ENCODE data around the gene HS3ST6.
A peak's percentile ranks its signal among the peaks of the same experiment; 100 is the strongest.

The HS3ST6 gene

DNA sequence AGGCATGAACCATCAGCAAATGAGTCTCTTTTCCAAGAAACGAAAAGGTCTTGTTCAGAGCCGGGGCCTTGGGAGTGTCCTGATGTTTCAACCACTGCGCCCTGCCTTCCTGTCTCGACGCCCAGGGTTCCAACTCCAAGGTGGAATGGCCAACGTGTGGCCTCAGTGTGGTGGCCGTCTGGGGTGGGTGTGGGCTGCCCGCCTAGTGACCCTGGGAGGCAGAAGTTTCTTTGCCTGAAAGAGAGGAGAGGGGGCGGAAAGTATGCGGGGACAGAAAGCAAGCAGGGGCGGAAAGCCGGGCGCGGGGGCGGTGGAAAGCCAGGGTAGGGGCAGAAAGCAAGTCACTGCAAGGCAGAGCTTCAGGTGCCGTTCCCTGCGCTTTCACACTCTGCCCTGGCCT lies 20.7 kb upstream of the HS3ST6 start:
- in situ Hi-C loops (cut with HindIII; ENCODE audit: low sequenced_read_pairs): no loop called here
- DNase-seq (ENCODE audit: low read depth, low spot score): no peak
- H3K4me3 ChIP-seq (ENCODE audit: low read depth, low read length): no peak overlapping the region
- TF ChIP-seq, protein P1, sequence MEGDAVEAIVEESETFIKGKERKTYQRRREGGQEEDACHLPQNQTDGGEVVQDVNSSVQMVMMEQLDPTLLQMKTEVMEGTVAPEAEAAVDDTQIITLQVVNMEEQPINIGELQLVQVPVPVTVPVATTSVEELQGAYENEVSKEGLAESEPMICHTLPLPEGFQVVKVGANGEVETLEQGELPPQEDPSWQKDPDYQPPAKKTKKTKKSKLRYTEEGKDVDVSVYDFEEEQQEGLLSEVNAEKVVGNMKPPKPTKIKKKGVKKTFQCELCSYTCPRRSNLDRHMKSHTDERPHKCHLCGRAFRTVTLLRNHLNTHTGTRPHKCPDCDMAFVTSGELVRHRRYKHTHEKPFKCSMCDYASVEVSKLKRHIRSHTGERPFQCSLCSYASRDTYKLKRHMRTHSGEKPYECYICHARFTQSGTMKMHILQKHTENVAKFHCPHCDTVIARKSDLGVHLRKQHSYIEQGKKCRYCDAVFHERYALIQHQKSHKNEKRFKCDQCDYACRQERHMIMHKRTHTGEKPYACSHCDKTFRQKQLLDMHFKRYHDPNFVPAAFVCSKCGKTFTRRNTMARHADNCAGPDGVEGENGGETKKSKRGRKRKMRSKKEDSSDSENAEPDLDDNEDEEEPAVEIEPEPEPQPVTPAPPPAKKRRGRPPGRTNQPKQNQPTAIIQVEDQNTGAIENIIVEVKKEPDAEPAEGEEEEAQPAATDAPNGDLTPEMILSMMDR (IDR thresholded peaks at IDR 0.05; ENCODE audit: low read depth, low read length): no peak

DNA sequence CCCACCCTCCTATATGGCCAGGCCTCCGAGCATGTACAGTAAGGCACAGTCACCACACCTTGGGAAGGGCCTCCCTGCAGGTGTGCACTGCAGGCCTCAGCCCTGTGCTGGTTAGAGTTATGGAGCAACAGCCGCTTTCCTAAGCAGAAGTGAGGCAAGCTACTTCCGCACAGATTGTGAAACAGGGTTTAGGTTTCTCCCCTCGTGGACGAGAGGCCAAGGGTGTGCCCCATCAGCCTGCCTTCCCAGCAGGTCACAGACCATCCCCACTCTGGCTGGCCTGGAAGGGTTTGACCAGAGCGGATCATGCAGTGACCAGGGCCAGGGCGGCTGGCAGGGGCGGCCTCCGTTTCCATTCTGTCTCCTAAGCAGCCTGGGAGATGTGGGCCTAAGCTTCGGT lies 20.1 kb upstream of the HS3ST6 start:
- DNase-seq (ENCODE audit: low read depth, low spot score): no peak
- TF ChIP-seq, protein P1 (IDR thresholded peaks at IDR 0.05; ENCODE audit: low read depth, low read length): no peak
- no peak overlapping the region for H3K4me3 ChIP-seq (ENCODE audit: low read depth, low read length)
- in situ Hi-C loops (cut with HindIII; ENCODE audit: low sequenced_read_pairs): no loop called here

DNA sequence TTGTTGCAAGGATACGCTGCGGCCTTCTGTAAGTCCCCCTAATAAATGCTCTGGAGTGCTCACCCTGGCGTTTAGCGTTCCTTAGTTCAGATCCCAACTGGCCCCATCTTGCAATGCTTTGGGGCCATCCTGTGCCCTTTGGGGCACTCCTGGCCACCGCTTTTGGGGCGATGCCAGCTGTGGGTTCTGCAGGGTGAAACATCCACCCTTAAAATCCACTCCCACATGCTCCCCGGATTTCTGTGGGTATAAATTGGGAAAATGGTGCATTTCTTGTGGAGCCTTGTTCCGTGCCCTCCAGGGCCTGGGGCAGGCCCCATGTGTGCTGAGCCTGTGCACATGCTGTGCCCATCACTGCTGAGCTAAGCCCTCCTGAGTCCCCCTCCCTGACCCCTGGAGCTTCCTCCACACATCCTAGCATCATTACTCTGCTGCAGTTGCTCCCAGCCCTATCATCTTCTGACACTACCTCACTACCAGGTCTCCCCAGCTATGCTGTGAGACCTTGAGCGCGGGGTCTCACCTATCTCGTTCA lies 18.8 kb upstream of the HS3ST6 start:
- no peak for DNase-seq (ENCODE audit: low read depth, low spot score)
- no peak overlapping the region for H3K4me3 ChIP-seq (ENCODE audit: low read depth, low read length)
- TF ChIP-seq, protein P1 (IDR thresholded peaks at IDR 0.05; ENCODE audit: low read depth, low read length): no peak
- in situ Hi-C loops (cut with HindIII; ENCODE audit: low sequenced_read_pairs): no loop called here

- DNase-seq (ENCODE audit: low read depth, low spot score): no peak
- H3K4me3 ChIP-seq (ENCODE audit: low read depth, low read length): no peak overlapping the region
Measured at GRCh38 chr16:1933097-1933661, 15.0 kb upstream of the HS3ST6 start.

DNA sequence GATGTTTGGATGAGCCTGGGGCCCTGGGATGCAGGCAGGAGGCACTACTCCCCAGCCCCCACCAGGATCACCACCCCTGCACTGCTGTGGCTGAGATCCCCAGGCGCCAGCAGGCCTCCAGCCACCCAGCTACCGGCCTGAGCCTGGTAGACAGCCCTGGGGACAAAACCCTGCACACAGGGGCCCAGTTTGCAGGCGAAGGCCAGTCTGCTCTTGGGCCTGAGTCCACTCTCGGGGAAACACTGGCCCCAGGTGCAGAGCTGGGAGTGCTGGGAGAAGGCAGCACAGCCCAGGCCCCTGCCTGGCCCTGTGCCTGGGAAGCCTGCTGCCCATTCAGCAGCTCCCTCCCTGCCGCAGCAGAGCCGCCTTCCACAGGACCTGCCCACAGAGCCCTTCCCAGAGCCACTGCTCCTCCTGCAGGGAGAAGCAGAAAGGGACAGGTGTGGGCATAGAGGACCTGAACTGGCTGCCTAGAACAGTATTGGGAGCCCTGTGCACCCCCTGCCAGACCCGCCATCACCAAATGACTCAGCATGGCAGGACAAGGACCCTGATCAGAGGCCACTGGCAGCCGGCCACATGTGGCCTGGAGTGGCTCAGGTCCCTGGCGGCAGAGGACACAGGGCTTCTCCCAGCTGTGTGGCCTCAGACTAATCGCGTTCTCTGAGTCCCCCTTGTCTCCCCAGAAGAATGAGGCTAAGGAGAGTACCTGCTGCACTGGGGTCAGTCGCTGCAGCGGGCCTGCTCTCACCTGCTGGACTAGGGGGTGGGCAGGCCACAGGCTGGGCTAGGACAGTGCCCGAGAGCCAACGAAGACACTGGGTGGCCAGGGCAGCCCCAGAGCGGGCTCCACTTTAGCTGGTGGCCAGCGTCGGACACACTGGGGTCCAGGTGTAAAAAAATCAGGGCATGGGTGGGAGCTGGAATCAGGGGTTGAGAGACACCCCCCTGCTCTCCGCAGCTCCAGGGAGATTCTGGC lies 14.1 kb upstream of the HS3ST6 start:
- TF ChIP-seq, protein P1 (IDR thresholded peaks at IDR 0.05; ENCODE audit: low read depth, low read length): peak; percentile 19
- no peak for DNase-seq (ENCODE audit: low read depth, low spot score)
- in situ Hi-C loops (cut with HindIII; ENCODE audit: low sequenced_read_pairs): no loop called here

More at GRCh38 chr16:1933097-1933661, 15.0 kb upstream of the HS3ST6 start:
- TF ChIP-seq, protein P1 (IDR thresholded peaks at IDR 0.05; ENCODE audit: low read depth, low read length): no peak
- in situ Hi-C loops (cut with HindIII; ENCODE audit: low sequenced_read_pairs): no loop called here

DNA sequence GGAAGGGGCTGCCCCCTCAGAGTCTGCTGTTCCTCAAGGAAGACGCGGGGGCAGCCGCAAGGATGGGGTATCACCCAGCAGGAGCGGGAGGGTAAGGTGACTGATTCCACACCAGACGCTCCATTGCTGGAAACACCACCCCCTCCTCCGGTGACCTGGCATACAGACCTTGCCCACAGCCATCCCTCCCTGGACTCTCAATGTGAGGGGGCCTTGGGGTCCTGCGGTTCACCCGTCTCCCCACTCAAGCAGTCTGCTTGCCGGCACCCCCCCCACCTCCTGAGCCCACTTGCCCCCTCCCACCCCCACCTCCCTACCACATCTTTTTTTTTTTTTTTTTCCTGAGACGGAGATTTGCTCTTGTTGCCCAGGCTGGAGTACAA lies 12.1 kb upstream of the HS3ST6 start:
- TF ChIP-seq, protein P1 (IDR thresholded peaks at IDR 0.05; ENCODE audit: low read depth, low read length): no peak
- in situ Hi-C loops (cut with HindIII; ENCODE audit: low sequenced_read_pairs): no loop called here
- H3K4me3 ChIP-seq (ENCODE audit: low read depth, low read length): no peak overlapping the region
- DNase-seq (ENCODE audit: low read depth, low spot score): no peak

More for the DNA sequence above, 14.1 kb upstream of the HS3ST6 start:
- no peak overlapping the region for H3K4me3 ChIP-seq (ENCODE audit: low read depth, low read length)
